ENCODE measurements around the gene SPAG4.

Gene SPAG4

GRCh38 chr20:35595456-35595855, 20.2 kb upstream of the SPAG4 start:
- no peak for DNase-seq
- Histone ChIP-seq H3K36me3 (no peaks in the 10 kb centered on the region), H3K9me3 (ENCODE audit: severe bottlenecking) (no peaks in the 10 kb centered on the region), H3K27me3 (ENCODE audit: insufficient read depth, low read depth, severe bottlenecking) (no peaks in the 10 kb centered on the region), H3K4me3 (ENCODE audit: low read depth, low read length) (no peak overlapping the region), H3K27ac (no peak overlapping the region)
- no peak for TF ChIP-seq CTCF (IDR thresholded peaks at IDR 0.05; ENCODE audit: low read depth, low read length)

GRCh38 chr20:35595901-35596300, 19.7 kb upstream of the SPAG4 start:
- TF ChIP-seq CTCF (IDR thresholded peaks at IDR 0.05; ENCODE audit: low read depth, low read length): no peak
- Histone ChIP-seq H3K27ac (no peak overlapping the region), H3K9me3 (ENCODE audit: severe bottlenecking) (no peaks in the 10 kb centered on the region), H3K4me3 (ENCODE audit: low read depth, low read length) (no peak overlapping the region), H3K27me3 (ENCODE audit: insufficient read depth, low read depth, severe bottlenecking) (no peaks in the 10 kb centered on the region), H3K36me3 (no peaks in the 10 kb centered on the region)
- no peak for DNase-seq

GRCh38 chr20:35597186-35597585, 18.4 kb upstream of the SPAG4 start:
- Histone ChIP-seq H3K4me3 (ENCODE audit: low read depth, low read length) (no peak overlapping the region), H3K27ac (peak overlapping the region; percentile 41), H3K9me3 (ENCODE audit: severe bottlenecking) (no peaks in the 10 kb centered on the region), H3K27me3 (ENCODE audit: insufficient read depth, low read depth, severe bottlenecking) (no peaks in the 10 kb centered on the region), H3K36me3 (no peaks in the 10 kb centered on the region)
- TF ChIP-seq CTCF (IDR thresholded peaks at IDR 0.05; ENCODE audit: low read depth, low read length): no peak
- peak; percentile 65 for DNase-seq

- no peak overlapping the region for H3K4me3 ChIP-seq (ENCODE audit: low read depth, low read length)
- TF ChIP-seq CTCF (IDR thresholded peaks at IDR 0.05; ENCODE audit: low read depth, low read length): no peak
- no peaks in the 10 kb centered on the region for H3K36me3 ChIP-seq
- peak overlapping the region; percentile 41 for H3K27ac ChIP-seq
- H3K27me3 ChIP-seq (ENCODE audit: insufficient read depth, low read depth, severe bottlenecking): no peaks in the 10 kb centered on the region
- peak; percentile 74 for DNase-seq
- H3K9me3 ChIP-seq (ENCODE audit: severe bottlenecking): no peaks in the 10 kb centered on the region
Observed at GRCh38 chr20:35598476-35598875, 17.2 kb upstream of the SPAG4 start.

GRCh38 chr20:35598899-35599775, 16.5 kb upstream of the SPAG4 start:
- Histone ChIP-seq H3K27ac (peak overlapping the region; percentile 41), H3K36me3 (no peaks in the 10 kb centered on the region), H3K27me3 (ENCODE audit: insufficient read depth, low read depth, severe bottlenecking) (no peaks in the 10 kb centered on the region), H3K4me3 (ENCODE audit: low read depth, low read length) (no peak overlapping the region), H3K9me3 (ENCODE audit: severe bottlenecking) (no peaks in the 10 kb centered on the region)
- DNase-seq: no peak
- no peak for TF ChIP-seq CTCF (IDR thresholded peaks at IDR 0.05; ENCODE audit: low read depth, low read length)

- no peaks in the 10 kb centered on the region for H3K27me3 ChIP-seq (ENCODE audit: insufficient read depth, low read depth, severe bottlenecking)
- no peak overlapping the region for H3K27ac ChIP-seq
- H3K9me3 ChIP-seq (ENCODE audit: severe bottlenecking): no peaks in the 10 kb centered on the region
- no peak overlapping the region for H3K4me3 ChIP-seq (ENCODE audit: low read depth, low read length)
- DNase-seq: no peak
- H3K36me3 ChIP-seq: no peaks in the 10 kb centered on the region
- TF ChIP-seq CTCF (IDR thresholded peaks at IDR 0.05; ENCODE audit: low read depth, low read length): no peak
Observed at GRCh38 chr20:35599776-35600120, 15.9 kb upstream of the SPAG4 start.

Data from WERI-Rb-1 (cell line).